K562 (cell line): ENCODE measurements around the gene UBXN11. TPM values are rescaled to one million over a fixed set of nuclear protein-coding genes. Genes with fewer than 3 reads are reported as not detected.

Experiments
- ASH1L ChIP-seq: fragments of 450-650 bp; IDR thresholded peaks from 2 replicates; pipeline ENCODE4 v1.6.1; 2018; ENCODE audit warnings: borderline replicate concordance, mild to moderate bottlenecking, low read depth; ENCODE audit not compliant: partially characterized antibody
- DDX20 ChIP-seq: fragments of 450-650 bp; IDR thresholded peaks from 2 replicates; pipeline ENCODE4 v1.6.1; 2016; ENCODE audit warnings: missing genetic modification characterization, low read depth, mild to moderate bottlenecking, missing compliant biosample characterization, moderate library complexity
- FUS ChIP-seq: fragments of 200-400 bp; formaldehyde crosslinking; optimal IDR thresholded peaks from 2 replicates; pipeline ENCODE3; 2017; ENCODE audit warnings: low read depth, low read length
- HDAC1 ChIP-seq, 2 experiments: fragments of 450-650 bp; IDR thresholded peaks; 2 replicates each; pipeline ENCODE4 v1.6.1; 2016 to 2017; ENCODE audit warnings: inconsistent platforms in 1 of 2, mild to moderate bottlenecking in 1 of 2, moderate library complexity in 1 of 2
- HDAC6 ChIP-seq: IDR thresholded peaks from 2 replicates; pipeline ENCODE4 v1.6.1; 2012; ENCODE audit warnings: low read depth, mild to moderate bottlenecking, control low read depth, inconsistent platforms, low read length, moderate library complexity
- HSF4 ChIP-seq: fragments of 250-450 bp; sonication (Bioruptor Pico); IDR thresholded peaks from 2 replicates; pipeline ENCODE4 v2.1.2; 2022; ENCODE audit warnings: mild to moderate bottlenecking, moderate library complexity, borderline replicate concordance
- MTF1 ChIP-seq: fragments of 250-450 bp; sonication (Bioruptor Pico); IDR thresholded peaks from 2 replicates; pipeline ENCODE4 v1.9.0; 2021; ENCODE audit warnings: moderate library complexity, mild to moderate bottlenecking, inconsistent platforms, borderline replicate concordance
- NFIX ChIP-seq: fragments of 250-450 bp; sonication (Bioruptor Pico); IDR thresholded peaks from 2 replicates; pipeline ENCODE4 v1.4.0; 2020; ENCODE audit warnings: low read depth, mild to moderate bottlenecking, moderate library complexity
- PTBP1 ChIP-seq: fragments of 200-400 bp; formaldehyde crosslinking; IDR thresholded peaks from 2 replicates; pipeline ENCODE4 v1.6.1; 2017; ENCODE audit warnings: low read depth, low read length
- SMAD3 ChIP-seq: fragments of 450-650 bp; formaldehyde crosslinking; conservative IDR thresholded peaks from 2 replicates; pipeline ENCODE4 v1.4.0; 2020; ENCODE audit warnings: mild to moderate bottlenecking
- YBX1 ChIP-seq: fragments of 450-650 bp; IDR thresholded peaks from 2 replicates; pipeline ENCODE4 v1.7.1; 2016; ENCODE audit warnings: mild to moderate bottlenecking
- ZNF668 ChIP-seq: fragments of 250-450 bp; sonication (Bioruptor Pico); IDR thresholded peaks from 2 replicates; pipeline ENCODE4 v1.8.0; 2022; ENCODE audit warnings: mild to moderate bottlenecking, inconsistent platforms
- ZNF778 ChIP-seq: fragments of 450-650 bp; formaldehyde crosslinking; IDR thresholded peaks from 2 replicates; pipeline ENCODE4 v1.4.0; 2020; ENCODE audit warnings: mild to moderate bottlenecking, moderate library complexity
- polyA plus RNA-seq, 8 experiments: library from polyadenylated mRNA; depleted of rRNA in 4 of 8; stranded (reverse) in 5 of 8; unstranded in 3 of 8; fragments of >200 nt; fragmentation: Nextera tagmentation in 2 of 8; fragmentation: Illumina TruSeq in 1 of 8; extraction: Ambion mirVana in 2 of 8; extraction: Trizol in 1 of 8; gene quantifications; 2 replicates each; pipeline versions ENCODE4 v1.2.1 to v1.2.3, GENCODE V29; 2011 to 2014; ENCODE audit warnings: inconsistent platforms in 1 of 8, missing spikeins in 1 of 8
- total RNA-seq, 7 experiments: library from RNA; depleted of rRNA in 6 of 7; stranded (reverse); fragments of >200 nt in 6 of 7; fragmentation: Illumina TruSeq in 2 of 7; extraction: Trizol in 2 of 7; gene quantifications; 2 replicates each; pipeline versions ENCODE4 v1.2.1 to v1.2.3, GENCODE V29; 2011 to 2021; ENCODE audit warnings: low replicate concordance in 1 of 7
- TF ChIP-seq, protein P1 (sequence below): sonication (generic); formaldehyde crosslinking; IDR thresholded peaks from 2 replicates; pipeline ENCODE4 v1.4.0; 2020; ENCODE audit warnings: mild to moderate bottlenecking, missing genetic modification reagents
- TF ChIP-seq, protein P2 (sequence below): IDR thresholded peaks from 2 replicates; pipeline ENCODE4 v1.6.1; 2016; ENCODE audit warnings: missing genetic modification characterization, missing compliant biosample characterization
- TF ChIP-seq, protein P3 (sequence below), 2 experiments: IDR thresholded peaks; 2 replicates each; pipeline ENCODE4 v1.6.1; 2012; ENCODE audit warnings: improper control_type of control experiment in 2 of 2, low read depth in 2 of 2, low read length in 2 of 2, borderline replicate concordance in 1 of 2
- TF ChIP-seq, protein P4 (sequence below), 2 experiments: IDR thresholded peaks in 1 of 2; conservative IDR thresholded peaks in 1 of 2; 2 replicates each; pipeline ENCODE4 v1.6.1; 2016; ENCODE audit warnings: low read depth in 2 of 2, mild to moderate bottlenecking in 1 of 2, missing compliant biosample characterization in 1 of 2, missing genetic modification characterization in 1 of 2, moderate library complexity in 1 of 2

UBXN11 gene
- total and polyA plus RNA-seq, 9 of the 15 experiments (the other 6 are each of a cell fraction or from before 2014, with no cell fraction given) = 0.48 to 34.3 (median 11.3) TPM

DNA sequence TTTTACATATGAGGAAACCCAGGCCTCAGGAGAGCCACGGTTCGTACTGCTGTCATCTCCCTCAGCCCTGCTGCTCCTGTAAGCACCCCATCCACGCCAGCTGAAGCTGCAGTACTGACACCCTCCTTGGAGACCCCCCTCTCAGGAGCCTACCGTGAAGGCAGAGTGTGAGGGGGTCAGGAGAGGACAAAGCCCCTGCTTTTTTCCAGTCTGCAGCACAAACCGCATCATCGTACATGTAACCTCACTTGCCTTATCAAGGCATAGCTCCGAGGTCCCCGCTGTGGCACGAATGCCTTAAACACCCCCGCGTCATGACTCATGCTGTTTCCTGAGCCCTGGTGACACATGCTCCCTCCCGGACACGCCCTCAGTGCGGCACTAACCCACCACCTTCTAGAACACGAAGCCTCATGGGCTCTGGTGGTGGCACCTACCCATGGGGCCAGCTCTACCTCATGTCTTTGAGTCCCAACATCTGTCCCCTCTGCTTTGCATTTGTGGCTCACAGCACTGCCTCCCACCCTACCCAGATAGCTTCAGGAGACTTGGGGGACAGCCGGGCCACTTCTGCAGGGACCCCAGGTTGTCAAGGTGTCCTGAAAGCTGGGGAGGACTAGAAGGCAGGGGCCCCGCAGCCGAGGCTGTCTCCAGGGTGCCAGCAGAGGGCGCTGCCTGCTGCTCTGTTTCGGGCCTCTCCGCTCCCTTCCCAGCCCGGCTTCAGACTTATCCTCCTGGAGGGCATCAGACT, 21.7 kb downstream of the UBXN11 start (continued):
- TF ChIP-seq, protein P1, sequence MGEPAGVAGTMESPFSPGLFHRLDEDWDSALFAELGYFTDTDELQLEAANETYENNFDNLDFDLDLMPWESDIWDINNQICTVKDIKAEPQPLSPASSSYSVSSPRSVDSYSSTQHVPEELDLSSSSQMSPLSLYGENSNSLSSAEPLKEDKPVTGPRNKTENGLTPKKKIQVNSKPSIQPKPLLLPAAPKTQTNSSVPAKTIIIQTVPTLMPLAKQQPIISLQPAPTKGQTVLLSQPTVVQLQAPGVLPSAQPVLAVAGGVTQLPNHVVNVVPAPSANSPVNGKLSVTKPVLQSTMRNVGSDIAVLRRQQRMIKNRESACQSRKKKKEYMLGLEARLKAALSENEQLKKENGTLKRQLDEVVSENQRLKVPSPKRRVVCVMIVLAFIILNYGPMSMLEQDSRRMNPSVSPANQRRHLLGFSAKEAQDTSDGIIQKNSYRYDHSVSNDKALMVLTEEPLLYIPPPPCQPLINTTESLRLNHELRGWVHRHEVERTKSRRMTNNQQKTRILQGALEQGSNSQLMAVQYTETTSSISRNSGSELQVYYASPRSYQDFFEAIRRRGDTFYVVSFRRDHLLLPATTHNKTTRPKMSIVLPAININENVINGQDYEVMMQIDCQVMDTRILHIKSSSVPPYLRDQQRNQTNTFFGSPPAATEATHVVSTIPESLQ = peak; percentile 97; the same call in 1 of the 2 replicates
- TF ChIP-seq, protein P2, sequence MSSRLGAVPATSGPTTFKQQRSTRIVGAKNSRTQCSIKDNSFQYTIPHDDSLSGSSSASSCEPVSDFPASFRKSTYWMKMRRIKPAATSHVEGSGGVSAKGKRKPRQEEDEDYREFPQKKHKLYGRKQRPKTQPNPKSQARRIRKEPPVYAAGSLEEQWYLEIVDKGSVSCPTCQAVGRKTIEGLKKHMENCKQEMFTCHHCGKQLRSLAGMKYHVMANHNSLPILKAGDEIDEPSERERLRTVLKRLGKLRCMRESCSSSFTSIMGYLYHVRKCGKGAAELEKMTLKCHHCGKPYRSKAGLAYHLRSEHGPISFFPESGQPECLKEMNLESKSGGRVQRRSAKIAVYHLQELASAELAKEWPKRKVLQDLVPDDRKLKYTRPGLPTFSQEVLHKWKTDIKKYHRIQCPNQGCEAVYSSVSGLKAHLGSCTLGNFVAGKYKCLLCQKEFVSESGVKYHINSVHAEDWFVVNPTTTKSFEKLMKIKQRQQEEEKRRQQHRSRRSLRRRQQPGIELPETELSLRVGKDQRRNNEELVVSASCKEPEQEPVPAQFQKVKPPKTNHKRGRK (tag) = no peak
- TF ChIP-seq HSF4 (no peak), MTF1 (no peak), YBX1 (no peak), PTBP1 (no peak), FUS (no peak), SMAD3 (CRISPR knock-in tag) (0 out of 2 replicates have a peak, but pooled peaks have one; percentile 8), DDX20 (tag) (no peak), NFIX (CRISPR knock-in tag) (no peak), HDAC6 (no peak), HDAC1 (IDR thresholded peaks at IDR 0.05) (peak in 1 of 2 experiments; percentile 94; a peak in 2 of 4 replicates), ZNF668 (CRISPR knock-in tag) (no peak), ASH1L (no peak), ZNF778 (CRISPR knock-in tag) (no peak)
- TF ChIP-seq, protein P3, sequence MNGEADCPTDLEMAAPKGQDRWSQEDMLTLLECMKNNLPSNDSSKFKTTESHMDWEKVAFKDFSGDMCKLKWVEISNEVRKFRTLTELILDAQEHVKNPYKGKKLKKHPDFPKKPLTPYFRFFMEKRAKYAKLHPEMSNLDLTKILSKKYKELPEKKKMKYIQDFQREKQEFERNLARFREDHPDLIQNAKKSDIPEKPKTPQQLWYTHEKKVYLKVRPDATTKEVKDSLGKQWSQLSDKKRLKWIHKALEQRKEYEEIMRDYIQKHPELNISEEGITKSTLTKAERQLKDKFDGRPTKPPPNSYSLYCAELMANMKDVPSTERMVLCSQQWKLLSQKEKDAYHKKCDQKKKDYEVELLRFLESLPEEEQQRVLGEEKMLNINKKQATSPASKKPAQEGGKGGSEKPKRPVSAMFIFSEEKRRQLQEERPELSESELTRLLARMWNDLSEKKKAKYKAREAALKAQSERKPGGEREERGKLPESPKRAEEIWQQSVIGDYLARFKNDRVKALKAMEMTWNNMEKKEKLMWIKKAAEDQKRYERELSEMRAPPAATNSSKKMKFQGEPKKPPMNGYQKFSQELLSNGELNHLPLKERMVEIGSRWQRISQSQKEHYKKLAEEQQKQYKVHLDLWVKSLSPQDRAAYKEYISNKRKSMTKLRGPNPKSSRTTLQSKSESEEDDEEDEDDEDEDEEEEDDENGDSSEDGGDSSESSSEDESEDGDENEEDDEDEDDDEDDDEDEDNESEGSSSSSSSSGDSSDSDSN (IDR thresholded peaks at IDR 0.05; ENCODE audit: borderline replicate concordance in 1 of 2, low read depth in 2 of 2, low read length in 2 of 2) = no peak
- TF ChIP-seq, protein P4, sequence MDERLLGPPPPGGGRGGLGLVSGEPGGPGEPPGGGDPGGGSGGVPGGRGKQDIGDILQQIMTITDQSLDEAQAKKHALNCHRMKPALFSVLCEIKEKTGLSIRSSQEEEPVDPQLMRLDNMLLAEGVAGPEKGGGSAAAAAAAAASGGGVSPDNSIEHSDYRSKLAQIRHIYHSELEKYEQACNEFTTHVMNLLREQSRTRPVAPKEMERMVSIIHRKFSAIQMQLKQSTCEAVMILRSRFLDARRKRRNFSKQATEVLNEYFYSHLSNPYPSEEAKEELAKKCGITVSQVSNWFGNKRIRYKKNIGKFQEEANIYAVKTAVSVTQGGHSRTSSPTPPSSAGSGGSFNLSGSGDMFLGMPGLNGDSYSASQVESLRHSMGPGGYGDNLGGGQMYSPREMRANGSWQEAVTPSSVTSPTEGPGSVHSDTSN (CRISPR knock-in tag; IDR thresholded peaks at IDR 0.05; ENCODE audit: low read depth) = no peak
- TF ChIP-seq, protein P4 (tag; conservative IDR thresholded peaks at IDR 0.05; ENCODE audit: low read depth) = peak; percentile 44; the same call in 1 of the 2 replicates
